Measurements from ENCODE around the gene PHLDA3.

The PHLDA3 gene

GRCh38 chr1:201499795-201500669, 31.0 kb upstream of the PHLDA3 start:
- no peak for DNase-seq (ENCODE audit: low read depth)
- H3K4me3 ChIP-seq (ENCODE audit: low read depth, low read length) = no peak overlapping the region
- no peak for TF ChIP-seq CTCF (IDR thresholded peaks at IDR 0.05; ENCODE audit: low read depth, low read length, missing control alignments)

- no peak for DNase-seq (ENCODE audit: low read depth)
- H3K4me3 ChIP-seq (ENCODE audit: low read depth, low read length) = no peak overlapping the region
- TF ChIP-seq CTCF (IDR thresholded peaks at IDR 0.05; ENCODE audit: low read depth, low read length, missing control alignments) = no peak
Observed at GRCh38 chr1:201499191-201499590, 30.2 kb upstream of the PHLDA3 start.

- TF ChIP-seq CTCF (IDR thresholded peaks at IDR 0.05; ENCODE audit: low read depth, low read length, missing control alignments) = no peak
Observed at GRCh38 chr1:201498621-201499020, 29.6 kb upstream of the PHLDA3 start.

GRCh38 chr1:201497935-201498509, 29.0 kb upstream of the PHLDA3 start:
- H3K4me3 ChIP-seq (ENCODE audit: low read depth, low read length) = no peak overlapping the region
- TF ChIP-seq CTCF (IDR thresholded peaks at IDR 0.05; ENCODE audit: low read depth, low read length, missing control alignments) = no peak

More at GRCh38 chr1:201498621-201499020, 29.6 kb upstream of the PHLDA3 start:
- H3K4me3 ChIP-seq (ENCODE audit: low read depth, low read length) = no peak overlapping the region
- no peak for DNase-seq (ENCODE audit: low read depth)

GRCh38 chr1:201496296-201496690, 27.3 kb upstream of the PHLDA3 start:
- DNase-seq (ENCODE audit: low read depth) = no peak
- H3K4me3 ChIP-seq (ENCODE audit: low read depth, low read length) = no peak overlapping the region
- no peak for TF ChIP-seq CTCF (IDR thresholded peaks at IDR 0.05; ENCODE audit: low read depth, low read length, missing control alignments)

More at GRCh38 chr1:201497935-201498509, 29.0 kb upstream of the PHLDA3 start:
- no peak for DNase-seq (ENCODE audit: low read depth)

GRCh38 chr1:201495551-201496295, 26.7 kb upstream of the PHLDA3 start:
- no peak for DNase-seq (ENCODE audit: low read depth)
- TF ChIP-seq CTCF (IDR thresholded peaks at IDR 0.05; ENCODE audit: low read depth, low read length, missing control alignments) = no peak
- H3K4me3 ChIP-seq (ENCODE audit: low read depth, low read length) = no peak overlapping the region
